Fibroblast of lung (primary cell): ENCODE measurements around the gene GRID1. TPM values are rescaled to one million over a fixed set of nuclear protein-coding genes. Genes with fewer than 3 reads are reported as not detected.

Experiments used
- DNase-seq, 2 donors: peaks; one replicate each; pipeline versions ENCODE4 v3.0.0 to v3.0.0-alpha.2; 2010; ENCODE audit warnings: low read depth in 2 of 2
- H2AFZ ChIP-seq: 2 replicates; pipeline ENCODE4 v1.5.1; 2012; ENCODE audit warnings: low read length, control low read depth, inconsistent platforms
- H3K27ac ChIP-seq: 2 replicates; pipeline ENCODE4 v1.5.1; 2011; ENCODE audit warnings: low read length, control low read depth; ENCODE audit not compliant: insufficient read depth
- H3K27me3 ChIP-seq: 2 replicates; pipeline ENCODE4 v1.5.1; 2011; ENCODE audit warnings: mild to moderate bottlenecking, low read length; ENCODE audit not compliant: control insufficient read depth, insufficient read depth
- H3K36me3 ChIP-seq: 2 replicates; pipeline ENCODE4 v1.5.1; 2011; ENCODE audit warnings: low read length; ENCODE audit not compliant: control insufficient read depth, insufficient read depth
- H3K4me1 ChIP-seq: 2 replicates; pipeline ENCODE4 v1.5.1; 2011; ENCODE audit warnings: low read length; ENCODE audit not compliant: control insufficient read depth, insufficient read depth; ENCODE audit errors: extremely low read depth
- H3K4me2 ChIP-seq: 2 replicates; pipeline ENCODE4 v1.5.1; 2011; ENCODE audit warnings: low read length, control low read depth; ENCODE audit not compliant: insufficient read depth; ENCODE audit errors: extremely low read depth
- H3K4me3 ChIP-seq, 4 experiments: fragments of 200-600 bp in 1 of 4; sonication (generic) in 1 of 4; replicated peaks in 1 of 4; 2 replicates each; pipeline ENCODE4 v1.5.1; 2011 to 2016; ENCODE audit warnings: low read length in 4 of 4, low read depth in 3 of 4, mild to moderate bottlenecking in 3 of 4, control low read depth in 2 of 4, inconsistent platforms in 1 of 4, mixed read lengths in 1 of 4; ENCODE audit not compliant: insufficient read depth in 1 of 4; ENCODE audit errors: control extremely low read depth in 1 of 4
- H3K79me2 ChIP-seq: 2 replicates; pipeline ENCODE4 v1.5.1; 2012; ENCODE audit warnings: mild to moderate bottlenecking, low read length, inconsistent platforms; ENCODE audit not compliant: control insufficient read depth, insufficient read depth
- H3K9ac ChIP-seq: 2 replicates; pipeline ENCODE4 v1.5.1; 2011; ENCODE audit warnings: mild to moderate bottlenecking, low read length, control low read depth; ENCODE audit not compliant: insufficient read depth
- H3K9me3 ChIP-seq: 2 replicates; pipeline ENCODE4 v1.5.1; 2012; ENCODE audit warnings: low read depth, low read length; ENCODE audit not compliant: control insufficient read depth, insufficient read depth
- H4K20me1 ChIP-seq: 2 replicates; pipeline ENCODE4 v1.5.1; 2011; ENCODE audit warnings: low read length; ENCODE audit not compliant: control insufficient read depth, insufficient read depth; ENCODE audit errors: extremely low read depth
- EZH2 ChIP-seq: IDR thresholded peaks from 2 replicates; pipeline ENCODE4 v1.5.1; 2012; ENCODE audit warnings: low read length, control low read depth, mild to moderate bottlenecking; ENCODE audit errors: missing control alignments
- polyA plus RNA-seq, 2 donors: library from polyadenylated mRNA; depleted of rRNA in 1 of 2; stranded (reverse) in 1 of 2; unstranded in 1 of 2; fragments of >200 nt; gene quantifications; 2 replicates each; pipeline ENCODE4 v1.2.1, GENCODE V29; 2011 to 2012; ENCODE audit warnings: missing spikeins in 1 of 2
- total RNA-seq: library from RNA; depleted of rRNA; stranded (reverse); fragments of >200 nt; gene quantifications from 2 replicates; pipeline ENCODE4 v1.2.1, GENCODE V29; 2014
- TF ChIP-seq, protein P1 (sequence below), 2 donors: IDR thresholded peaks in 1 of 2; conservative IDR thresholded peaks in 1 of 2; 1 replicate in 1 of 2; 2 replicates in 1 of 2; pipeline ENCODE4 v1.5.1; 2011 to 2012; ENCODE audit warnings: low read length in 2 of 2, control low read depth in 1 of 2, inconsistent platforms in 1 of 2, low read depth in 1 of 2, mild to moderate bottlenecking in 1 of 2

The GRID1 gene
- total and polyA plus RNA-seq, 2 donors (not counting 1 experiment from before 2014, with no cell fraction given): 0.03 to 0.33 TPM

GRCh38 chr10:85594239-85594638 lies 772.4 kb downstream of the GRID1 start:
- Histone ChIP-seq H3K27ac (no peak overlapping the region), H3K27me3 (no peaks in the 10 kb centered on the region), H3K4me2 (no peak overlapping the region), H3K79me2 (no peaks in the 10 kb centered on the region), H4K20me1 (no peaks in the 10 kb centered on the region), H3K9ac (no peak overlapping the region), H3K9me3 (no peaks in the 10 kb centered on the region), H2AFZ (no peak overlapping the region), H3K4me3 (no peak overlapping the region), H3K36me3 (no peaks in the 10 kb centered on the region), H3K4me1 (no peaks in the 10 kb centered on the region)
- TF ChIP-seq, protein P1, sequence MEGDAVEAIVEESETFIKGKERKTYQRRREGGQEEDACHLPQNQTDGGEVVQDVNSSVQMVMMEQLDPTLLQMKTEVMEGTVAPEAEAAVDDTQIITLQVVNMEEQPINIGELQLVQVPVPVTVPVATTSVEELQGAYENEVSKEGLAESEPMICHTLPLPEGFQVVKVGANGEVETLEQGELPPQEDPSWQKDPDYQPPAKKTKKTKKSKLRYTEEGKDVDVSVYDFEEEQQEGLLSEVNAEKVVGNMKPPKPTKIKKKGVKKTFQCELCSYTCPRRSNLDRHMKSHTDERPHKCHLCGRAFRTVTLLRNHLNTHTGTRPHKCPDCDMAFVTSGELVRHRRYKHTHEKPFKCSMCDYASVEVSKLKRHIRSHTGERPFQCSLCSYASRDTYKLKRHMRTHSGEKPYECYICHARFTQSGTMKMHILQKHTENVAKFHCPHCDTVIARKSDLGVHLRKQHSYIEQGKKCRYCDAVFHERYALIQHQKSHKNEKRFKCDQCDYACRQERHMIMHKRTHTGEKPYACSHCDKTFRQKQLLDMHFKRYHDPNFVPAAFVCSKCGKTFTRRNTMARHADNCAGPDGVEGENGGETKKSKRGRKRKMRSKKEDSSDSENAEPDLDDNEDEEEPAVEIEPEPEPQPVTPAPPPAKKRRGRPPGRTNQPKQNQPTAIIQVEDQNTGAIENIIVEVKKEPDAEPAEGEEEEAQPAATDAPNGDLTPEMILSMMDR (conservative IDR thresholded peaks at IDR 0.05 in 1 of 2, IDR thresholded peaks at IDR 0.05 in 1 of 2; ENCODE audit: low read depth in 1 of 2, low read length in 2 of 2): no peak
- TF ChIP-seq EZH2: no peak
- no peak for DNase-seq

DNA sequence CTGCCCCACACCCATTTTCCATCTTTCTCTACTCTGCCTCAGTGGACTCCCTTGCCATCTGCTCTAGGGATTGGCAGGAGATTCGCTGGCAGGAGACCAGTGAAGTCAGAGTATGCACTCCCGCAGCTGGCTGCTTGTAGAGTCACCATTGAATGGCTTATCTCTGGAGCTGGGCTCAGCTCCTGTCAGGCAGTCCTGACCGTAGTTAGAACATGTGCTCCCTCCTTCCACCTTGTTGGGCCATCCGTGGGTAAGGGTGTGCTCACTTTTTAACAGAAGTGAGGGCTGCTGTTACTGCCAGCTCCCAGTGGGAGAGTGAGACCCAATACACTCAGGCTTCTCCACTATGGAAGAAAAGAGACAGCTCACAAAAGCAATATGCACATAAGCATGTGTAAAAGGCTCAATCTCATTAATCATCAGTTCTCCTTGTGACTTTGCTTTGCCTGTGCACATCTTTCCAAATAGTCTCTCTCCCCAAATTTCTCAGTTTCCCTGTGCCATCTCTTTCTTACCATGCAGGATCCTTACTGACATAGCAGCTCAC lies 773.3 kb downstream of the GRID1 start:
- no peaks in the 10 kb centered on the region for H3K4me1 ChIP-seq
- TF ChIP-seq, protein P1 (conservative IDR thresholded peaks at IDR 0.05 in 1 of 2, IDR thresholded peaks at IDR 0.05 in 1 of 2; ENCODE audit: low read depth in 1 of 2, low read length in 2 of 2): no peak
- no peak for TF ChIP-seq EZH2
- no peak overlapping the region for H3K4me2 ChIP-seq
- no peak overlapping the region for H3K4me3 ChIP-seq
- H3K9ac ChIP-seq: no peak overlapping the region
- H3K27me3 ChIP-seq: no peaks in the 10 kb centered on the region
- H3K27ac ChIP-seq: no peak overlapping the region
- no peaks in the 10 kb centered on the region for H3K79me2 ChIP-seq
- DNase-seq: no peak
- no peak overlapping the region for H2AFZ ChIP-seq
- H4K20me1 ChIP-seq: no peaks in the 10 kb centered on the region
- no peaks in the 10 kb centered on the region for H3K9me3 ChIP-seq
- no peaks in the 10 kb centered on the region for H3K36me3 ChIP-seq

DNA sequence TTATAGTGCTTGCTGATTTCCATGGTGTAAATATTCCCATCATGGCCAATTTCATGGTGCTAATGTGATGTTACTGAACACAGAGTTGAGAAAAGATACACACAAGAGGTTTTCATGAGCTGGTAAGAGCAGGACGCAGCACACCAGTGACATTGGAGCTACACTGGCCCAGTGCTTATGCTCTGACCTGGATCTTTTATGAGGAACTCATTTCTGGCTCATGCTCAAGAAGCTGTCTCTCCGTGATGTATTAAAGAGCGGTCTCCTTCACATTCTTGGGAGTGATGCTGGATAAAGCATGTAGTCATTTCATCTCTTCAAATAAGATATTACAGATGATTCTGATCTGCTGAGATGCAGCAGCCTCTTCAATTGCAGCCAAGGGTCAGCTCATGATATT lies 785.2 kb downstream of the GRID1 start:
- Histone ChIP-seq H3K27me3 (no peaks in the 10 kb centered on the region), H2AFZ (no peak overlapping the region), H3K4me1 (no peaks in the 10 kb centered on the region), H4K20me1 (no peaks in the 10 kb centered on the region), H3K79me2 (no peaks in the 10 kb centered on the region), H3K4me2 (no peak overlapping the region), H3K9me3 (no peaks in the 10 kb centered on the region), H3K36me3 (no peaks in the 10 kb centered on the region), H3K27ac (no peak overlapping the region), H3K4me3 (no peak overlapping the region), H3K9ac (no peak overlapping the region)
- no peak for TF ChIP-seq EZH2
- TF ChIP-seq, protein P1 (conservative IDR thresholded peaks at IDR 0.05 in 1 of 2, IDR thresholded peaks at IDR 0.05 in 1 of 2; ENCODE audit: low read depth in 1 of 2, low read length in 2 of 2): no peak
- no peak for DNase-seq
